GM19099 (cell line): ENCODE results near the gene ATP11C.

Experiments
- POLR2A ChIP-seq: IDR thresholded peaks from 3 replicates; pipeline ENCODE4 v1.6.1; 2011; ENCODE audit warnings: low read depth; ENCODE audit not compliant: insufficient read length; ENCODE audit errors: extremely low read depth

ATP11C gene

GRCh38 chrX:139798701-139799100 is 134.2 kb downstream of the ATP11C start:
- TF ChIP-seq POLR2A: no peak

- TF ChIP-seq POLR2A: no peak
Observed at GRCh38 chrX:139795196-139795595, 137.7 kb downstream of the ATP11C start.

DNA sequence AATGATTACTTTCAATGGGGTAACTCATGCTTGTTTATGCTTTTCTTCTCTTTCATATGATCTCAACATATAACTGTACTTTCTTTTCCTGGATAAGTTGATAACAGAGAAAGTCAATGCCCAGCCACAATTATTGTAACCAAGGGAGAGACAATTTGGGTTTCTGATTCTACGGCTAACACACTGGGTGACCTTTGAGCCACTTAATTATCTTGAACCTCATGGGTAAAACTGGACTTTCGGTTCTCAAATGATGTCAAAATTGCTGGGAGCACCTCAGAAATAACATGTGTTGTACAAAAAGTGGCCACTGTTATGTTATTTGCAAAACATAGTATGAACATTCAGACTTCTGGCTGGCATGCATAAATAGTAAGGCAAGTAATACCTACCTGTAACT is 145.3 kb downstream of the ATP11C start:
- no peak for TF ChIP-seq POLR2A

DNA sequence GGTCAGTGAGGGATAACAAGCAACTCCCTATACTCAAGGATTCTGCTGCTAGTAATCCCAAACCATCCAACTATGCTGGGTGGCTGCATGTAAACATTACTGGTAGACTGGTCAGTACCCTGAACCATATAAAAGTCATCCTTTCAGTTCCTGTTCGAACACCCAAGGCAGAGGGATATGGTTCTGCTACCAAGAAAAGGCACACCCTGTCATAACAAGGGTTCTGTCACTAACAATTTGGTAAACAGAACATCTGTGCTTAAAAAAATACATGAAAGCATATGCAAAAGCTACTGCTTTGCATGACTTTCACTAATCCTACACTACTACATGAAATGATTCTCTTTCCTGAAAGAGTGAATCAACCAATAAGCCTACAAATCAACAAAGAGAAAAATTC is 148.0 kb downstream of the ATP11C start:
- TF ChIP-seq POLR2A: no peak

- TF ChIP-seq POLR2A: no peak
Observed at GRCh38 chrX:139783959-139784358, 148.9 kb downstream of the ATP11C start.

GRCh38 chrX:139783030-139783429 is 149.8 kb downstream of the ATP11C start:
- TF ChIP-seq POLR2A: no peak

GRCh38 chrX:139776599-139776998 is 156.3 kb downstream of the ATP11C start:
- TF ChIP-seq POLR2A: no peak

DNA sequence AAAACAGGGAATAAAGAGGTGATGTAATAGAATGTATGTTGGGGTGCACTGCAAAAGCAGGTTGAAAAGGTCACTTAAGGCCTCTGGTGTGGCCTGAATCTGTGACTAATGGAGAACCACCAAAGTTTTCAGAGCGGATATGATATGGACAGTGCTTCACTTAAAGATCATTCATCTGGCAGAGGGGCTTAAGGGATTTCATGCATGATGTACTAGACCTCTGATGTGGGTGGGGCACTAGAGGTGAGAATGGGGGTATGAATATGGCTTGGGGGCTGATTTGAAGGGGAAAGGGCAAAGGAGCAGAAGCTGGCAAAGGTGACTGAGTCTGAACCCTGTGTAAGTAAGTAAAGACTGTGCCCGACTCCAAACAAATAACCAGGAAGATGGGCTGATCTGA is 162.5 kb downstream of the ATP11C start:
- TF ChIP-seq POLR2A: no peak

DNA sequence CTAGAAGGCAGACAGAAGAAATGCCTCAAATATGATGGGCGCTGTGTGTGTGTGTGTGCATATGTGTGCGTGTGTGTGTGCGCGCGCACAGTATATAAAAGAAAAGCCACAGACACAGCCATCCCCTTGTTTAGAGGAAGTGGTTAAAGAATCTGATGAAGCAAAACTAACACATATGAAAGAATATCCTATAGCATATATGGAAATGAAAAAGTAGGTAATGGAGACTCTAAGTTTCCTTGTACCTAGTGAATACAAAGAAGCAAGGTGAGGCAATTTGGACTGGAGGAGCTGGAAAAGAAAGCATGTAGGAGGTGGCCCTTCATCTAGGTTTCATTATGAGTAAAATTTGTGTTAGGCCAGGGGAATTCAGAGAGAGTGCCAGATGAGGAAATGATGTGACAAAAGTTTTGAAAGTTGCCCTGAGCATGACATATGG is 166.3 kb downstream of the ATP11C start:
- no peak for TF ChIP-seq POLR2A

GRCh38 chrX:139762400-139763183 is 170.3 kb downstream of the ATP11C start:
- TF ChIP-seq POLR2A: no peak

- no peak for TF ChIP-seq POLR2A
Observed at GRCh38 chrX:139759637-139760036, 173.2 kb downstream of the ATP11C start.

GRCh38 chrX:139758809-139759208 is 174.0 kb downstream of the ATP11C start:
- TF ChIP-seq POLR2A: no peak

DNA sequence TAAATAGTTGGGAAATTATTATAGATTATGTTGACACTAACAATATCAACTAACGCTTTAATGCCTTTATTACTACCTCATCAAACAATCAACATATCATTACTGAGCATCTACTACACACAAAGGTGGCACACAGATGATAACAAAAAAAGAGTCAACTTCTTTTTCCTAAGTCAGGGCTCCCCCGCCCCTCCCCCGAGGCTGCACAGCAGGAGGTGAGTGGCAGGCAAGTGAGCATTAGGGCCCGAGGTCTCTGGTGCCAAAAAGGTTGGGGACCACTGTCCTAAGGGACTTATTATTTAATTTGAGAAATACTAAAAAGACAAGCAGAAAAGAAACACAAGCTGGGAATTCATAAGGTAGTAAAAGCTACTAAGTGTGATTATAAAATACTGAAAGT is 174.6 kb downstream of the ATP11C start:
- TF ChIP-seq POLR2A: no peak

DNA sequence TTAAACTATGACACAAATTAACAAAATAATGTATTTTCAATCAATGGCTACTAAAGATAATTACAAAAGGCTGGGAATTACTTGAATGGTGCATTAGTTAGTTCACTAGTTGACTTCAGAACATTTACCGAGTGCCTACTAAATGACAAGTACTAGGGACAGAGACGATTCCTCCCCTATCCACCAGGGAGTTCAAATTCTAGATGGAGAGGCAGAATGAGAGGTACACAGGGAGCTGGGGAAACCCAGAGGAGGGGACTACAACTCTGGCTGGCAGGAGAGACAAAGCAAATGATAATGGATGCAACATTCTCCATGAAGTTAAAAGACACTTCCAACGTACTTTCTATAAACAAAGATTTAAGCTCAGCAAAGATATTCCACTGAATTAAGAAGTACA is 181.8 kb downstream of the ATP11C start:
- TF ChIP-seq POLR2A: no peak

GRCh38 chrX:139750390-139750789 is 182.5 kb downstream of the ATP11C start:
- no peak for TF ChIP-seq POLR2A

GRCh38 chrX:139739138-139739537 is 193.7 kb downstream of the ATP11C start:
- no peak for TF ChIP-seq POLR2A

DNA sequence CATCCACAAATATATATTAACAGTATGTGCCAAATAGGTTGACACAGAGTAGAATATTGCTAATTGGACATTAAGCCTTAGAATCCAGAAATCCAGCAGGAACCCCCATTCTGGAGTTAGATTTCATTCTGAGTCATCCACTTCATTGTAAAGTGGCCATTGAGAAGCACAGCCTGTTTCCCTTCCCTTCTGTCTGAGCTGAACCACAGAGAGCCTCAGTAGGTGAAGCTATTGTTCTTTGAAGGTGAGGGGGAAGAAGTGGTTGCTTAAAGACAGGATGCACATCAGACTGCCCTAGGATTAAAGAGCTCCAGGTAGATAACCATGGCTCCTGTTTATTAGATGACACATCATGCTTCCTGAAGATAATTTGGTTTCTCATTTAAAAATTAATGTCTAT is 194.3 kb downstream of the ATP11C start:
- TF ChIP-seq POLR2A: no peak

DNA sequence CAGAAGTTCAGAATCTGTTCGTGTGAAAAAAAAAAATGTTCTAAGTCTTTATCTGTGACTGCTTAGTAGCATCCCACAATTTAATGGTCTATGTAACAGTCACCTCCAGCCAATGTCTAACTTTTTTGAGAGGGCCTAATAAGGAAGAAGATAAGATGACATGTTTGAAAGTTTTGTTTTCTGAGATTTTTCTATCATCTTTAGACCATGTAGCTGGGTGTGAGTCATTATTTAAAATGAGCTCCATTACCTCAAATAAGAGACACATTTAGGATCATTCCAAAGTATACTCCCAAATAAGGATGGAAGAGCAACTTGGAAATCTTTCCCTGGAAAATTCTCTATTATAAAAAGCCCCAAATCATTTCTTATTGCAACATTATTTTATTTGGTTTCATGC is 196.7 kb downstream of the ATP11C start:
- TF ChIP-seq POLR2A: no peak

DNA sequence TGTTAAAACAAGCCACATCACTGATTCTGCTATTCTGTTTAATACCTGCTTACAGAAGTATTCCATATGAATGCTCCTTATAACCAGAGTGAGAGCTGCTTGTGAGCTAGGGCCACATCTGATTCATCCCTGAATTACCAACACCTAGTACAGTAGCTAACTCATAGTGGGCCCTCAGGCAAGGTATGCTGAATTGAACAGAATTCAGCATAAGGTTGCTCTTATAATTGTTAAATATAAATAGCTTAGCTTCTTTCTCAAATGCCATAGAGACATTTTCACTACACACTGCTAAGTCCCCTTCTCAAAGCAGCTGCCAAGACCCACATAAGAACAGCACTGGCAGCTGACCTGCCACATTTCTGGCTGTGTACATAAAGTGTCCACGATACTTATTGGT is 197.9 kb downstream of the ATP11C start:
- no peak for TF ChIP-seq POLR2A
